HG03280 (cell line): ENCODE data around the gene NKG7.

Experiments
- ATAC-seq: cut with Tn5 transposase; IDR thresholded peaks from one replicate; pipeline ENCODE4 v1.9.1; 2021; ENCODE audit warnings: mild to moderate bottlenecking, moderate library complexity; ENCODE audit not compliant: unreplicated experiment

NKG7 gene

DNA sequence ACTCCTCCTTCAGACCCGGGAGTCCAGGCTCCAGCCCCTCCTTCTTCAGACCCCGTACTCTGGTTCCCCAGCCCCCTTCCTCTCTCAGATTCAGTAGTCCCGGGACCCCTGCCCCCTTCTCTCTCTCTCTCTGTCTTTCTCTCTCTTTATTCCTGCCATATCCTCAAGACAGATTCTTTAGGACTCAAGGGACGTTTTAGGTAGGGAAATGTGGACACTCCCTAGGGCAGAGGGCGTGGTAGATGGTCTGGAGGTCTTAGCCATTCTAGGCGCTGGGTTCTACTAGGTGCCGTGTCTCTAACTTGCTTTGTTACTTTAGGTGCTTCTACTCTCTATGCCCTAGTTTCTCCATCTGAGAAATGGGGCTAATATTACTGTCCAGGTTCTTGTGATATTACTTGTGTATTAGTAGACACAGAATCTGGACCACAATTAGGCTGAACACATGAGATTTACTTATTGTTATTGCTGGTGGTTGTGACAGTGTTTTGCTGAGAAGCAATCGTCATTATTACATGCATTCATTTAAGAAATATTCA, 18.7 kb upstream of the NKG7 start:
- no peak for ATAC-seq

DNA sequence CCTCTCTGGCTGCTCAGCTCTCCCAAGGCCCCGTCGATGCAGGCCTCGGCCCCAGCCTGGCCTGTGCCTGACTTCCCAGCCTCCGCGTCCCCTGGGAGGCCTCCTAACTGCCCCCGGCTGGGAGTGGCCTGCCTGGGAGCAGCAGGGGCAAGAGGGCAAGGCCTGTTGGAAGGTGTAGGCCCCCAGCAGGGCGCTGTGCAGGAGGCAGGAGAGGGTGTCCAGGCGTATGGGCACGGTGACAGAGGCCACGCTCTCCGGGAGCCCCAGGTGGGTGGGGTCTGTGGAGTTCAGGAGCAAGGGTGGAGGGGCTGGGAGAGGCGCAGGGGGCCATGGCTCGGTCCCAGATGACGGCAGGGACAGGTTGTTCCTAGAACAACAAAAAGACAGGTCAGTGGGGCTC, 16.7 kb upstream of the NKG7 start:
- ATAC-seq, result no peak

DNA sequence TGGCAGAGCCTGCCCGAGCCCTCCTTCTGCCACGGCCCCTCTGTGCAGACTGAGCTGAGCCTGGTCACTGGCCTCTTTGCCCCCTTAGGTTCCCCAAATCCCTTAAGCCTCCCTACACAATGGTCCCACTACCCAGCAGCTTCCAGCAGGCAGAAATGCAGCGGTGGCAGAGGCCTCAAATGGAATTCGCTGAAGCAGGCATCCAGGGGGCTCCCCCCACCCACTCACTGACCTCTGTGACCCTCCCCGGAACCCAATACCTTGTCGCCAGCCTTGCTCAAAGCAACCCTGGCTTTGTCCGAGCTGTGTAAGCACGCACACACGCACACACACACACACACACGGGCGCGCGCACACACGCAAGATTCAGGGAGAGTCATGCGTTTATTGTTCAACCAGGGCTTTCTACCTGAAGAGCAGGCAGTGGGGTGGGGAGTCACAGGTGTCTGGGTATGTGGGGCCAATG, 15.5 kb upstream of the NKG7 start, which contains the start of gene LIM2:
Gene LIM2, minus strand, starts transcription at position 51 of the 466 bp plus-strand sequence. CDS start 531 bp downstream, outside the sequence.
- no peak for ATAC-seq

DNA sequence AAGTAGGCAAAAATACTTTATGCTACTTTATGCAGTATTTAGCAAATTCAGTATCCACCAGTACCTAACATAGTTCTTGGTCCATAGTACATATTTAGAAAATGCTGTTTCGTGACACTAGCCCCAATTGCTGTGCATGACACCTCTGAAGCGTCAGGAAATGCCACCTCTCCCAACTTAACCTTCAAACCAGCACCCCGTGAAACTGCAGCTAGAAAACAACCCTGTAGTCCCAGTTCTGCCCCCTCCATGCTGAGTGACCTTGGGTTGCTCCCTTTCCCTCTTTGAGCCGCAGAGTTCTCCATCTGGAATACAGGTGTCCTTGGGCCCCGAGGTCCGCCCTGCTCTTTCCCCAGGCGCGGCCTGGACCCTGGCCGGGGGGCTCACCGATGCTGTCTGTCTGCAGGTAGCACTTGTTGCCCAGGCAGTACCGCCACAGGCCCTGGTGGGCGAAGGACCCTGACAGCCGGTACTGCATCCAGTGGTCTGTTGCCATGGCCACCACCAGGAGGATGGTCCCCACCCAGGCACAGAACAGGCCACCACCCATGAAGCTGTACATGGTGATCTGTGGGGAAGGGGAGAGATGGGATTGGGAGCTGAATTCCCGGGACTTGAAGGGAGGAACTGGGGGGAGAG, 14.5 kb upstream of the NKG7 start:
- no peak for ATAC-seq

DNA sequence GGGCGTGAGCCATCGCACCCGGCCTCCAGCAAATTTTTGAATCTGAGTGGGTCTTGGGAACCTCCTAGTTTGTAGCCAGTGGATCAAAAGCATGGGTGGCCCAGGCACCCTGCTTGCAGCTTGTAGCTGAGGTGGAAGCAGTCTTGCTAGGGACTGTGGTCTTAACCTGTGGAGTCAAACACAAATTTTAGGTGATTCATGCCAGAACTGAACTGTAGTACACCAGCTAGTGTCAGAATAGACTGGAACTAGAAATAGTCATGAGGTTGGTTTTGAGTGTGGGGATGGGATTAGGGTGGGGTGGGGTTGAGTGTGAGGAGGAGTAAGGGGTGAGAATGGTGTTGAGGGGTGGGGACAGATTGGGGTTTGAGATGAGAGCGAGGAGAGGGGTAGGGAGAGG, 9.6 kb upstream of the NKG7 start:
- no peak for ATAC-seq

DNA sequence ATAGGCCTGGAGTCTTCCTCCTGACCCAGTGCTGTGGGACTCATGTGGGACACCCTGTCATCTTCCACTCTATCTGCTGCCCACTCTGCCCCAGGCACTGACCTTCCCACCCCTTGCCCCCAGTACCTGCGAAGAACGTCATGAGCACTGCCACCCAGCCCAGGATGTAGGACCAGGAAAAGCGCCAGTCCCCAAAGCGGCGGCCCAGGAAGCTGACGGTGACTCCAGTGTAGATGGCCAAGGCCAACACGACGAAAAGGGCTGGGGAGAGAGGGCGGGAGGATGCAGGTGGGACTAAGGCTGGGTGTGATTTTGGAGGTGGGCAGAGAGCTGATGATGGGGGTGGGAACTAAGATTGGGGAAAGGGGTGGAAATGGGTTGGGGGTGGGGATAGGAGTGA, 7.9 kb upstream of the NKG7 start:
- ATAC-seq, result no peak

DNA sequence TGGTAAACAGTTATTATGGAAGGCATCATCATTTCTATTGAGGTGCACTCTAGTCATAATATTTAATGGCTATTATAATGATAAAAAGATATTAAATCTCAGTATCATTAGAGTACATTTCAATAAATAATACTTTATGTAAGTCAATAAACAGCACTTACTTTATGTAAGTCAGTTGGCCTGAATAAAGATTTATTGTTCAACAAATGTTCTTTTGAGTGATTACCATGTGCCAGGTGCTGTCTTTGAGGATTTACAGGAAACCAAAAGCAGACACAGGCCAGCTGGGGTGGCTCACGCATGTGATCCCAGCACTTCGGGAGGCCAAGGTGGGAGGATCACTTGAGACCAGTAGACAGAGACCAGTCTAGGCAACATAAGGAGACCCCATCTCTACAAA, 5.0 kb upstream of the NKG7 start:
- ATAC-seq, result no peak

DNA sequence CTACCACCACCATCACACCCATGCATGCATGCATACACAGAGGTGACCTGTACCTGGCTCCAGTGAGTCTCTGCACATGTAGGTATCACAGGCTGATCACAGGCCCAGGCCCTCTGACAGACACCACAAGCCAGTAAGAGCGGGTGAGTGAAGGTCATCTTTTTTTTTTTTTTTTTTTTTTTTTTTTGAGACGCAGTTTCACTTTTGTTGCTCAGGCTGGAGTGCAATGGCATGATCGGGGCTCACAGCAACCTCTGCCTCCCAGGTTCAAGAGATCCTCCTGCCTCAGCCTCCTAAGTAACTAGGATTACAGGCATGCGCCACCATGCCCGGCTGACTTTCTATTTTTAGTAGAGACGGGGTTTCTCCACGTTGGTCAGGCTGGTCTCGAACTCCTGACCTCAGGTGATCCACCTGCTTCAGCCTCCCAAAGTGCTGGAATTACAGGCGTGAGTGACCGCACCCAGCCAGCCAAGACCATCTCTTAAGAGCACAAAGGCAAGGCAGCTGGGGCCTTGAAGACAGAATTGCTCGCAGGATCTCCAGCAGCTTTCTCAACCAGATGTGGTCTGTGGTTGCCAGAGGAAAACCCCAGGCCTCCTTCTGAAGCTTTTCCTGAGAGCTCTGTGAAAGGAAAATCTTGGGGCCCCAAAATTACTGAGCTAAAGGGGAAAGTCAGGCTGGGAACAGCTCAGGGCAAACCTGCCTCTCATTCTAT, 3.2 kb upstream of the NKG7 start:
- ATAC-seq, result no peak

DNA sequence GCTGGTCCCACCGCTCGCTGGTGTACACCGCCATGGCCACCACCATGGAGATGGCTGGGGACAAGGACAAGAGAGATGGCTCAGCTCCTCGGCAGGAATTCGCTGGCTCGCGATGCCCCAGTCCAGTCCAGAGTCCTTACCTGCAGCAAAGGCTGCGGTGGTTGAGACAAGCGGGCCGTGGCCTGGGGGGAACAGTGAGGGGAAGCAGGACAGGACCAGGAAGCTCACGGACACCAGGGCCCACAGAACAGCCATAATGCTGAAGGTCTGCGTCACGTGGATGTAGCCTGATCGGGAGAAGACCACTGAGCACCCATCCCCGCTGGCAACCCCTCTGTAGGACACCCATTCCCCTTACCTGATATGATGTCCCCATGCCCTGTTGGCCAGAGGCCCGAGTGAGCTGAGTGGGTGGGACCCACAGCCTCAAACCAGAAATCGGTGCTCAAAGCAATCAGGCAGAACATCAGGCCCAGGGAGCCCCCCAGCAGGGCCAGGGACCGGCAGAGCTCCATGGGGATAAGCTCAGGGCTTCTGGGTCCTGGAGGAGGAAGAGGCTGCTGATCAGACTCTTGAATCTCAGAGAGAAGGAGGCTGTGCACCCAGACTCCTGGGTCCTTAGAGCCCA, 319 bp downstream of the NKG7 start:
- no peak for ATAC-seq

DNA sequence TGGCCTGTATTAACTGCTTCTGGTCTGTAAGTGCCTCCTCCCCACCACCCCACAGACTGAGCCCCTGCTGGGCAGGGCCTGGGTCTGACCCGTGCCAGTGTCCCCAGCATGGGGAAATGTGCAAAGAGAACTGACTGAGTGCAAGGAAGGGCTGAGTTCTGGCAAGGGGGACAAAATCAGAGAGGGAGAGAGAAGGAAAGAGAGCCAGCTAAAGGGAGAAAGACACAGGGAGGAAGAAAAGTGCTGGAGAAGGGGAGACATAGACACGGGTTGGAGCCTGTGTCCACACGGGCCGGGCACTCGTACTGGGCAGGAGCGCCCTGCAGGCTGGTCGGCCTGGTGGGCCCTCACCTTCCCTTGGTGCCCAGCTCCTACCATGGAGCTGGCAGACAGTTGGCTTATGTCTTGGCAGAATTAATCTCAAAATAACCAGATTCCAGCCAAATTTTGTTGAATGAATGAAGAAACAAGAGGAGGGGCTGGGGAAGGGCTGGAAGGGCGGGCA, 1.2 kb downstream of the NKG7 start:
- ATAC-seq, result no peak

DNA sequence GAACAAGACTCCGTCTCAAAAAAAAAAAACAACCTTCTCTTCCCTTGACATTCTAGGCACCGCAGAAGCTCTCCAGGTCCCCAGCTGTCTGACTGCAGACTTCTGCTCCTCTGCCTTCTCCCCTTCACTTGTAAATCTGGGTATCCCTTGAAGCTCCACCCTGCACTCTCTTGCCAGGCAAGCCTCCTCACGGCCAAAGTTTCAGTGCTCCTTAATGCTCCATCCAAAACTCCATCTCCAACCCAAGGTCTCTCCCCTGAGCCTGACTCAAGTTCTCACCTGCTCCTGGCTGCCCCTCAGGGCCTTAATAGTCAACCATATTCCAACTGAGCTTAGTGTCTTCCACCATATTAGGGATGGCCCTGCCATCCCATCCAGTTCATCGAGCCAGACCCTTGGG, 2.2 kb downstream of the NKG7 start:
- no peak for ATAC-seq

DNA sequence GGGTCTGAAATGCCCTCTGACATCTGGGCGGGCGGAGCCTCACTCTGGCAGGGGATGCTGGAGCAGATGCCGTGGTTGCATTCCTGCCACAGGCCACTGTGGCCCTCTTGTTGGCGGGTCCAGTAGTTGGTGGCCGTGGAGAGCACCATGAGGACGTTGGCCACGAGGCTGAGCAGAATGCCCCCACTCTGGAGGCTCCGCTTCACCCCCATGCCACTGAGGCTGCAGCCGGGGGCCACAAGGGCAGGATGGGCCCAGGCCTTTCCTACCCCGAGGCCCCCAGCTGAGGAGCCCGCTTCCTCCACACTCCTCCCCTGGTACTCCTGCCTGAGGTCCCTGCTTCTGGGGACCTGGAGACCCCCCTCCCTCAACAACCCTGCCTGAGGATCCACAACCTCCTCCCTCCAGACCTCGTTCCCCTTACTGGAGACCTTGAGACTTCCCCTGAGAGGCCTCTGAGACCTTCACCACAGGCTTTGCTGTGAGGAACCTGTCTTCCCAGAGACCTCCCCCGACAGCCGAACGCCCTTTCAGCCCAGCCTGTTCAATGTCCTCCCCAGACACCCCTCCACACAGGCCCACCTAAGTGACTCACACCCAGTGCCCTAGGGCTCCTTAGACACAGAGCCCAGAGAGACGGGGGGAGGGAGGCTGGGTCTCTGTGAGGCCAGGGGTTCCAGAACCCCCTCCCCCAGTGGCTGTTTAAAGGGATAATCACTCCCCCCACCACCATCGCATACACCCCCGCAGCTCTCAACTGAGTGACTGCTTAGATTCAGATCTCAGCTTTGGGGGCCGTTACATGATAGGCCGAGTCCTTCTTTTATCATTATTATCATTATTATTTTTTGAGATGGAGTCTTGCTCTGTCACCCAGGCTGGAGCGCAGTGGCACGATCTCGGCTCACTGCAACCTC, 3.8 kb downstream of the NKG7 start, which contains the start of gene CLDND2:
Gene CLDND2, minus strand, starts transcription at position 638 of the 917 bp plus-strand sequence. Its CDS starts 426 bp downstream, at position 212.
- no peak for ATAC-seq

DNA sequence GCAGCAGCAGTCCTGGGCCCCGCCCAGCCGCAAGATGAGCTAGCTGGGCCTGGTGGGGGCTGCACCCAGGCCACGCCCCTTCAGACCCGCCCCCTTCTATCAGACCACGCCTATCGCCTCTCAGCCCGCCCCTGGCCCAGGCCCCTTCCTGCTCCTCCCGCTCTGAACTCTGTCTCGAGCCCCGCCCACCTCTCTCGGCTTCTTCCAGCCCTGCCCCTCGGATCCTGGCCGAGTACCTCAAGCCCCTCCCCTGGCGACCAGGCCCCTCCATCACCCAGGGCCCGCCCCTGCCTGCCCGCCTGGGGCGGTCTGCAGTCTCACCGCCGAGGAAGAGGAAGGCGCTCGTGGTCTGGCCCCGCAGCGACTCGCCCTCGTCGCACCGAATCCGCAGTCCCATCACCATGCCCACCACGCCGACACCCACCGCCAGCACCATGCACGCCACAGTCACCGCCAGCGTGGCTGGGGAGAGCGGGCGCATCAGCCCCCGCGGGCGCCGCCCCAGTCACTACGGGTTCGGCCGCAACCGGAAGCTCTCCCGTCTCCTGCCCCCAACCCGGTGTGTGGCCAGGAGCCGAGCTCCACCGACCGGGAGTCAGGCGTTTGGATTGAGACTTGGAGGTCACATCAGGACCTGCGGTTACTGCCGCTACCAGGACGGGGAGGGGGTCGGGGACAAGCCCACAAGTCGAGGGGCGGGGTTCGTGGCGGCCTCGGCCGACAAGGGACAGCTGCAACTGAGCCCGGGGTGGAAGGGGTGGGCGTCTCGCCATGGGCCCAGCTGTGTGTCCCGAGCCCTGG, 4.7 kb downstream of the NKG7 start:
- peak; percentile 78 for ATAC-seq

DNA sequence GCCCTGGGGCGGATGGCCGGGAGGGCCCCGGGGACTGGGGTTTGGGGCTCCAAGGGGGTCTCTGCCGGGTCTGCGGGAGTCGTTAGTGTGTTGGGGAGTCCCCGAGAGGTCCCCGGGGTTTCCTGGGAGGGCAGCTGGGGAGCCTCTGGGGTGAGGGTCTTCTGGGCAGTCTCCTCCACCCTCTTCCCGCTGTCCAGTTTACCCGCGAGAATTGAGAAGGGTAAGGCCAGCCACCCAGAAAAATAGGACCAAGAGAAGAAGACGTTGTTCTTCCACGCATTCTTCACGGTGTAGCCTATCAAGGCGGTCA, 5.2 kb downstream of the NKG7 start:
- no peak for ATAC-seq

DNA sequence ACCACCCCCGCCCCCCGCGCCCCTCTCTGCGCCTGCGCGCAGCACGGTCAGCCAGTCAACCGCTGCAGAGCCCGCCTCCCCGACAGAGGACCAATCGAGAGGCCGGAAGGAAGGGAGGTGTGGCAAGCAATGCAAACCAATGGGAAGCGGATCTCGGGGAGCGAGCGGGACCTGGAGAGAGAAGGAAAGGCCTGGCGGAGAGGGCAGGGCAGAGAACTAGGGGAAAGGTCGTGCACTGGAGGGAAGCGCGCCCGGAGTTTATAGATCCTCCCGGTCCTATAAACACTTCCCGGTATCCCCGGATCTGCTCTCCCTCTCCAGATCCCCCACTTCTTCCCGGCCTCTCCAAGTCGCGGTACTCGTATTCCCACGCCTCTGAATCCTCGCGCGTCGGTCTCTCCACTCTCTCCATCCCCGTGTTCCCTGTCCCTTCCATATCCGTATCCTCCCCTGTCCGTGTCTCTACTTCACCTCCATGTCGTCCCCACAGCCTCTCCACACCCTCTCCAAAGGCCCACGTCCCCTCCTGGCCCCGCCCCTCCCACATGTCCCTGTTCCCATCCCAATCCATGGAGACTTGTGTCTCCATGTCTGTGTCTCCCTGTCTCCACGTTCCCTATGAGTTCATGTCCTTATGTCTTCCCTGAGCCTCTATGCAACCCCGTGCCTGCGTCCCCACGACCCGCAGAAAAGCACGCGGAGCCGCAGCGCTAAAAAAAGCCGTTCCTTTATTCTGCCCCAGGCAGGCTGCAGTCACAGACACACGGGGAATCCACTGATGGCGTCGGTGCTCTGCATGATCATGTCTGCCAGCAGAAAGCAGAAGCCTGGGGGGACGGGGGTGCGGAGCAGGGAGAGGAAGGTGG, 5.8 kb downstream of the NKG7 start:
- peak; percentile 52 for ATAC-seq

DNA sequence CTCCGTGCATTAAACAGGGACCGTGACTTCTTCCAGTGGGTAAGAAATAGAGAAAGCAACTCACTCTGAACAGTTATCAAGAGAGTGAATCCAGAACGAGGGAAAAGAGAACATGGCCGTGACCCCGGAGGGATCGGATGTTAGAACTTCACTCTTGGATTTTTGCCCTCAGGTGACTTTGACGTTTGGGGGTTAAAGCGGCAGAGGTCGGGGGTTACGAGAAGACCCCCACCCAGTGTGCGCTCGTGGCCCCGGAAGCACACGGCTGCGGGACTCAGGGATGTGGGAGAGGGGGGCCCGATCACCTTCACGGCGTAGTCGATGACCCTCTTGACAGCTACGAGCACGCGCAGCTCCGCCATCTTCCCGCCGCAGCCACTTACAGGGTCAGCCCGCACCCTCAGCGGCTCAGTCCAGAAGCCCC, 6.5 kb downstream of the NKG7 start, which contains the start of gene ETFB:
Gene ETFB, minus strand, starts transcription at position 424 of the 424 bp plus-strand sequence. Its CDS starts 62 bp downstream, at position 362.
- no peak for ATAC-seq

DNA sequence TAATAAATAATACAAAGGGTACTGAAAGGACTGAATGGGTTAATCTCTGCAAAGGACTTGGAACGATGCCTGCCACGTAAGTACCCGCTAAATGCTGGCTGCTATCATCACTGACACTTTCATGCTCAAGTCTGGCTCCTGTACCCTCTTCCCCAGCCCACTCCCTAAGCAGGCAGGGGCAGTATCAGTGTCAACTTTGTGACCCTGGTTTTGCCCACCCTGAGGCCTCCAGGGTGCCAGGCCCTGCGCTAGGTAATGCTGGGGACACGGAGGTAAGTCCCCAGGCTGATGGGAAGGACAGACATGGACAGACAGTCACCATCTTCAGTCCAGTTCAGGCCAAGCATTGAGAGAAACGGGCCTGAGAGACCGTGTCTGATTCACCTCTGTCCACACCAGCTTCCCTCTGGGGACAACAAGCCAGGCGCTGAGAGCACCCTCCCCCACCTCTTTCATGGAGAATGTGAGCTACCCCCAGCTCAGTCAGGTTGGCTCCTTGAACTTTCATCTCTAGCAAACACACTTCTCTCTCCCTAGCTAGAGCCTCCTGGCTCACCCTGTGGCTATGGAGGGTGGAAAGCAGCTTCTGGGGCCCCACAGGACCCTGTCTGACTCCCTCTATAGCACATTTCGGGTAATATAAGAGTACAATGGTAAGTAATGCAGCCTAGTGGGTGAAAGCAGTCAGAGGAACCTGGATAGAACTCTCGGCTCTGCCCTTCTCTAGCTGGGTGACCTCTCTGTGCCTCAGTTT, 7.1 kb downstream of the NKG7 start:
- no peak for ATAC-seq
